Loucy (cell line): ENCODE results near the gene S100A6.
A peak's percentile ranks its signal among the peaks of the same experiment; 100 is the strongest.

Source experiments
- H2AFZ ChIP-seq: fragments of 200-600 bp; sonication (generic); 2 replicates; pipeline ENCODE4 v1.6.0; 2016; ENCODE audit warnings: antibody characterized with exemption, mild to moderate bottlenecking, low read length, moderate library complexity
- H3F3A ChIP-seq: fragments of 200-600 bp; 2 replicates; pipeline ENCODE4 v1.6.0; 2016; ENCODE audit warnings: antibody characterized with exemption, low read depth, mild to moderate bottlenecking
- H3K27me3 ChIP-seq: fragments of 200-600 bp; sonication (generic); 2 replicates; pipeline ENCODE4 v1.6.1; 2014; ENCODE audit warnings: low read length, mild to moderate bottlenecking; ENCODE audit not compliant: insufficient read depth, poor library complexity, severe bottlenecking
- H3K36me3 ChIP-seq: fragments of 200-600 bp; sonication (generic); 2 replicates; pipeline ENCODE4 v1.6.1; 2016; ENCODE audit warnings: low read length; ENCODE audit not compliant: insufficient read depth
- H3K4me1 ChIP-seq: fragments of 200-600 bp; sonication (generic); 2 replicates; pipeline ENCODE4 v1.5.1; 2014; ENCODE audit warnings: low read length, mild to moderate bottlenecking; ENCODE audit not compliant: insufficient read depth, poor library complexity, severe bottlenecking
- H3K4me2 ChIP-seq: fragments of 200-600 bp; sonication (generic); 2 replicates; pipeline ENCODE4 v1.6.0; 2014; ENCODE audit warnings: antibody characterized with exemption, low read length, low read depth, mild to moderate bottlenecking; ENCODE audit not compliant: poor library complexity, severe bottlenecking
- H3K4me3 ChIP-seq: fragments of 200-600 bp; sonication (generic); 2 replicates; pipeline ENCODE4 v1.5.1; 2014; ENCODE audit warnings: low read length, mild to moderate bottlenecking, mixed read lengths; ENCODE audit not compliant: poor library complexity, severe bottlenecking
- H3K79me2 ChIP-seq: fragments of 200-600 bp; sonication (generic); 2 replicates; pipeline ENCODE4 v1.6.1; 2014; ENCODE audit warnings: low read length; ENCODE audit not compliant: insufficient read depth
- H3K9ac ChIP-seq: fragments of 200-600 bp; sonication (generic); 2 replicates; pipeline ENCODE4 v1.6.0; 2014; ENCODE audit warnings: mild to moderate bottlenecking, low read depth, low read length, moderate library complexity; ENCODE audit not compliant: poor library complexity, severe bottlenecking
- H3K9me2 ChIP-seq: fragments of 200-600 bp; sonication (generic); replicated peaks from 2 replicates; pipeline ENCODE4 v1.6.1; 2016; ENCODE audit warnings: low read depth, low read length, mixed read lengths
- H3K9me3 ChIP-seq: fragments of 200-600 bp; sonication (generic); 2 replicates; pipeline ENCODE4 v1.6.1; 2014; ENCODE audit warnings: mild to moderate bottlenecking, antibody characterized with exemption, low read length, low read depth; ENCODE audit not compliant: insufficient read depth
- H4K20me1 ChIP-seq: fragments of 200-600 bp; sonication (generic); 2 replicates; pipeline ENCODE4 v1.6.0; 2014; ENCODE audit warnings: antibody characterized with exemption, low read length, mild to moderate bottlenecking; ENCODE audit not compliant: insufficient read depth, poor library complexity, severe bottlenecking
- CTCF ChIP-seq: fragments of 200-600 bp; sonication (generic); conservative IDR thresholded peaks from 2 replicates; pipeline ENCODE4 v1.5.1; 2014; ENCODE audit warnings: mild to moderate bottlenecking, antibody characterized with exemption, low read length
- EZH2phosphoT487 ChIP-seq: fragments of 200-600 bp; IDR thresholded peaks from 2 replicates; pipeline ENCODE4 v1.6.1; 2018; ENCODE audit warnings: antibody characterized with exemption, mild to moderate bottlenecking, moderate library complexity, borderline replicate concordance

The S100A6 gene

DNA sequence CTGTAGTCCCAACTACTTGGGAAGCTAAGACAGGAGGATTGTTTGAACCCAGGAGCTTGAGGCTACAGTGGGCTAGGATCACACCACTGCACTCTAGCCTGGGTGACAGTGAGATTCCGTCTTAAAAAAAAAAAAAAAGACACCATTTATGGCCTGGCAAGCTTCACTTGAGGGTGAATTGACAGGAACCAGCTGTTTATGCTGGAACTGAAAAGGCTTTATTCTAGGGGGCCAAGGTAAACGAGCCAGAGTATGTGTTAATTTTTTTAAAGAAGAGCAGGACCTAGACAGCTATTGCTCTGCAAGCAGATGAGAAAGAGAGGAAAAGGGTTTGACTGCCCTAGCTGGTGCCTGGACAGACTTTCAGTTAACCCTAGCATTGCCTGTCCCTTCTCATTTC is 37.0 kb downstream of the S100A6 start:
- Histone ChIP-seq H3K9ac (no peak overlapping the region), H3F3A (no peaks in the 10 kb centered on the region), H3K9me2 (no peaks in the 10 kb centered on the region), H4K20me1 (no peaks in the 10 kb centered on the region), H3K36me3 (no peaks in the 10 kb centered on the region), H2AFZ (no peak overlapping the region), H3K9me3 (no peaks in the 10 kb centered on the region), H3K79me2 (no peaks in the 10 kb centered on the region), H3K4me1 (peaks cover 9% of the 10 kb centered on the region), H3K4me2 (no peak overlapping the region), H3K4me3 (no peak overlapping the region), H3K27me3 (no peaks in the 10 kb centered on the region)
- TF ChIP-seq EZH2phosphoT487 (no peak), CTCF (no peak)

DNA sequence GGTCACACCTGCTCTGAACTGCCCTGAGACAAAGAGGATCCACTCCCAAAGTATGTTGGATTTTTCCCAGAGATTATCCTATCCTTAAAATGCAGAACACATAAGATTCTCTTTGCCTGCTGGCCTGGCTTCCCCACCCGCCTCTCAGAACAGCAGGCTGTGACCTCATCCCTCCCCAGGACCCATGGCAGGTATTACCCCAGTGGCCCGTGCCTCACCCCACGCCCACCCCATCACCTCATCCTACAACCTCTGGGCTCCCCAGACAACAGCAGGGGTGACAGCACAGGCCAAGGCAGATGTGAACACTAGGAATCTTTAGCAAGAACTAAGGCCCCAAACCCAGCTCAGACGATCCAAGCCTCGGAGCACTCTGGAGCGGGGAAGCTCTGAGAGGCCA is 40.3 kb downstream of the S100A6 start:
- Histone ChIP-seq H3K27me3 (no peaks in the 10 kb centered on the region), H3K9me2 (no peaks in the 10 kb centered on the region), H3K4me2 (no peak overlapping the region), H3F3A (no peaks in the 10 kb centered on the region), H2AFZ (no peak overlapping the region), H3K4me1 (peaks cover 9% of the 10 kb centered on the region), H3K4me3 (no peak overlapping the region), H4K20me1 (no peaks in the 10 kb centered on the region), H3K79me2 (no peaks in the 10 kb centered on the region), H3K36me3 (no peaks in the 10 kb centered on the region), H3K9ac (no peak overlapping the region), H3K9me3 (no peaks in the 10 kb centered on the region)
- no peak for TF ChIP-seq EZH2phosphoT487
- TF ChIP-seq CTCF = no peak

- Histone ChIP-seq H3K9me3 (no peaks in the 10 kb centered on the region), H3K4me3 (no peak overlapping the region), H3K79me2 (no peaks in the 10 kb centered on the region), H3K9ac (no peak overlapping the region), H4K20me1 (no peaks in the 10 kb centered on the region), H3K27me3 (no peaks in the 10 kb centered on the region), H3F3A (no peaks in the 10 kb centered on the region), H3K4me1 (peaks cover 9% of the 10 kb centered on the region), H3K9me2 (no peaks in the 10 kb centered on the region), H3K36me3 (no peaks in the 10 kb centered on the region), H3K4me2 (no peak overlapping the region), H2AFZ (no peak overlapping the region)
- TF ChIP-seq CTCF (peak; percentile 92), EZH2phosphoT487 (no peak)
These were observed 40.7 kb downstream of the S100A6 start for GRCh38 chr1:153494976-153495535.
